Neural crest cell (in vitro differentiated cells): ENCODE data around the gene WWOX. TPM values are rescaled to one million over a fixed set of nuclear protein-coding genes. Genes with fewer than 3 reads are reported as not detected.

Source experiments
- DNase-seq: peaks from one replicate; pipeline ENCODE4 v3.0.0; 2021; ENCODE audit warnings: low read depth, mixed read lengths, low spot score
- H3K27ac Mint-ChIP-seq: one replicate; pipeline ENCODE4 v1.8.0; 2021; ENCODE audit warnings: mild to moderate bottlenecking, mixed read lengths; ENCODE audit not compliant: unreplicated experiment
- H3K27me3 Mint-ChIP-seq: 2 replicates; pipeline ENCODE4 v1.8.0; 2021; ENCODE audit warnings: low read depth, mild to moderate bottlenecking, mixed read lengths
- H3K36me3 Mint-ChIP-seq: 2 replicates; pipeline ENCODE4 v1.8.0; 2021; ENCODE audit warnings: low read depth, mild to moderate bottlenecking, mixed read lengths
- H3K4me1 Mint-ChIP-seq: 2 replicates; pipeline ENCODE4 v1.8.0; 2021; ENCODE audit warnings: mixed read lengths
- H3K4me3 Mint-ChIP-seq: one replicate; pipeline ENCODE4 v1.8.0; 2021; ENCODE audit warnings: mild to moderate bottlenecking, mixed read lengths
- H3K9me3 Mint-ChIP-seq: 2 replicates; pipeline ENCODE4 v1.8.0; 2021; ENCODE audit warnings: mixed read lengths
- CTCF ChIP-seq: fragments of 200-600 bp; sonication (generic); conservative IDR thresholded peaks from 2 replicates; pipeline ENCODE4 v1.5.0; 2021; ENCODE audit warnings: antibody characterized with exemption, mild to moderate bottlenecking
- total RNA-seq: library from RNA; stranded (reverse); gene quantifications from 2 replicates; pipeline ENCODE4 v1.2.1, GENCODE V29; 2021

Gene WWOX
- total RNA-seq, 1 donor from 2014 or later = 30.5 TPM

- H3K27me3 Mint-ChIP-seq = no peaks in the 10 kb centered on the region
- H3K27ac Mint-ChIP-seq = no peak overlapping the region
- H3K4me3 Mint-ChIP-seq = no peak overlapping the region
- DNase-seq = no peak
- H3K4me1 Mint-ChIP-seq = peaks cover 6% of the 10 kb centered on the region
- no peak for TF ChIP-seq CTCF
- no peaks in the 10 kb centered on the region for H3K9me3 Mint-ChIP-seq
- H3K36me3 Mint-ChIP-seq = peaks cover 5% of the 10 kb centered on the region
These were observed 27.7 kb downstream of the WWOX start for GRCh38 chr16:78127130-78127529.

- DNase-seq = no peak
- H3K4me1 Mint-ChIP-seq = no peaks in the 10 kb centered on the region
- H3K9me3 Mint-ChIP-seq = no peaks in the 10 kb centered on the region
These were observed 29.5 kb downstream of the WWOX start for GRCh38 chr16:78128913-78129312.

GRCh38 chr16:78129349-78129748 is 29.9 kb downstream of the WWOX start:
- peaks cover 5% of the 10 kb centered on the region for H3K36me3 Mint-ChIP-seq
- DNase-seq = no peak
- no peaks in the 10 kb centered on the region for H3K9me3 Mint-ChIP-seq
- no peaks in the 10 kb centered on the region for H3K4me1 Mint-ChIP-seq
- H3K27ac Mint-ChIP-seq = no peak overlapping the region
- TF ChIP-seq CTCF = no peak
- no peaks in the 10 kb centered on the region for H3K27me3 Mint-ChIP-seq
- no peak overlapping the region for H3K4me3 Mint-ChIP-seq

More at GRCh38 chr16:78128913-78129312, 29.5 kb downstream of the WWOX start:
- H3K4me3 Mint-ChIP-seq = no peak overlapping the region
- no peak for TF ChIP-seq CTCF
- peaks cover 5% of the 10 kb centered on the region for H3K36me3 Mint-ChIP-seq
- no peaks in the 10 kb centered on the region for H3K27me3 Mint-ChIP-seq
- H3K27ac Mint-ChIP-seq = no peak overlapping the region

- Mint-ChIP-seq H3K4me1 (no peaks in the 10 kb centered on the region), H3K27me3 (no peaks in the 10 kb centered on the region), H3K9me3 (no peaks in the 10 kb centered on the region), H3K36me3 (peaks cover 3% of the 10 kb centered on the region), H3K27ac (no peak overlapping the region), H3K4me3 (no peak overlapping the region)
- no peak for DNase-seq
- TF ChIP-seq CTCF = no peak
These were observed 30.7 kb downstream of the WWOX start for GRCh38 chr16:78130083-78130608.

- Mint-ChIP-seq H3K27ac (no peak overlapping the region), H3K4me1 (no peaks in the 10 kb centered on the region), H3K27me3 (no peaks in the 10 kb centered on the region), H3K4me3 (no peak overlapping the region), H3K9me3 (no peaks in the 10 kb centered on the region), H3K36me3 (peaks cover 3% of the 10 kb centered on the region)
- no peak for DNase-seq
- TF ChIP-seq CTCF = no peak
These were observed 31.5 kb downstream of the WWOX start for GRCh38 chr16:78130950-78131349.
